ENCODE measurements around the gene PI16. TPM values are rescaled to one million over a fixed set of nuclear protein-coding genes. Genes with fewer than 3 reads are reported as not detected.

Gene PI16
- total and polyA plus RNA-seq, 8 donors: 0.15 to 2.5 (median 0.70) TPM

GRCh38 chr6:36955671-36956445 is 1.3 kb downstream of the PI16 start:
- H3K4me3 ChIP-seq: no peak overlapping the region
- intact Hi-C loops (cut with DNase I): no loop called here
- no peak overlapping the region for H3K27ac ChIP-seq
- no peaks in the 10 kb centered on the region for H3K9me3 ChIP-seq
- TF ChIP-seq, protein P1, sequence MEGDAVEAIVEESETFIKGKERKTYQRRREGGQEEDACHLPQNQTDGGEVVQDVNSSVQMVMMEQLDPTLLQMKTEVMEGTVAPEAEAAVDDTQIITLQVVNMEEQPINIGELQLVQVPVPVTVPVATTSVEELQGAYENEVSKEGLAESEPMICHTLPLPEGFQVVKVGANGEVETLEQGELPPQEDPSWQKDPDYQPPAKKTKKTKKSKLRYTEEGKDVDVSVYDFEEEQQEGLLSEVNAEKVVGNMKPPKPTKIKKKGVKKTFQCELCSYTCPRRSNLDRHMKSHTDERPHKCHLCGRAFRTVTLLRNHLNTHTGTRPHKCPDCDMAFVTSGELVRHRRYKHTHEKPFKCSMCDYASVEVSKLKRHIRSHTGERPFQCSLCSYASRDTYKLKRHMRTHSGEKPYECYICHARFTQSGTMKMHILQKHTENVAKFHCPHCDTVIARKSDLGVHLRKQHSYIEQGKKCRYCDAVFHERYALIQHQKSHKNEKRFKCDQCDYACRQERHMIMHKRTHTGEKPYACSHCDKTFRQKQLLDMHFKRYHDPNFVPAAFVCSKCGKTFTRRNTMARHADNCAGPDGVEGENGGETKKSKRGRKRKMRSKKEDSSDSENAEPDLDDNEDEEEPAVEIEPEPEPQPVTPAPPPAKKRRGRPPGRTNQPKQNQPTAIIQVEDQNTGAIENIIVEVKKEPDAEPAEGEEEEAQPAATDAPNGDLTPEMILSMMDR (IDR thresholded peaks at IDR 0.05): no peak
- H3K27me3 ChIP-seq: peaks cover 0 to 24% of the 10 kb centered on the region in 2 donors
- H3K4me1 ChIP-seq: peaks cover 0 to 12% of the 10 kb centered on the region in 2 donors
- ATAC-seq (no peak), DNase-seq (no peak)
- H3K36me3 ChIP-seq: no peaks in the 10 kb centered on the region

- H3K9me3 ChIP-seq: no peaks in the 10 kb centered on the region
- H3K4me1 ChIP-seq: peaks cover 0 to 14% of the 10 kb centered on the region in 2 donors
- DNase-seq: no peak
- no peak for ATAC-seq
- H3K4me3 ChIP-seq: no peak overlapping the region
- TF ChIP-seq, protein P1 (IDR thresholded peaks at IDR 0.05): no peak
- H3K36me3 ChIP-seq: no peaks in the 10 kb centered on the region
- intact Hi-C loops (cut with DNase I): no loop called here
- H3K27ac ChIP-seq: no peak overlapping the region
- peaks cover 0 to 29% of the 10 kb centered on the region in 2 donors for H3K27me3 ChIP-seq
Measured at GRCh38 chr6:36956446-36956820, 1.9 kb downstream of the PI16 start.

- H3K27ac ChIP-seq: no peak overlapping the region
- TF ChIP-seq, protein P1 (IDR thresholded peaks at IDR 0.05): no peak
- H3K9me3 ChIP-seq: no peaks in the 10 kb centered on the region
- DNase-seq (no peak), ATAC-seq (no peak)
- intact Hi-C loops (cut with DNase I): no loop called here
- H3K4me3 ChIP-seq: no peak overlapping the region
- H3K27me3 ChIP-seq: peaks cover 0 to 37% of the 10 kb centered on the region in 2 donors
- no peaks in the 10 kb centered on the region for H3K36me3 ChIP-seq
- peaks cover 0 to 14% of the 10 kb centered on the region in 2 donors for H3K4me1 ChIP-seq
Measured at GRCh38 chr6:36957773-36958271, 3.3 kb downstream of the PI16 start.

- ATAC-seq (no peak), DNase-seq (no peak)
- H3K4me3 ChIP-seq: no peak overlapping the region
- H3K9me3 ChIP-seq: no peaks in the 10 kb centered on the region
- H3K27me3 ChIP-seq: peaks cover 0 to 37% of the 10 kb centered on the region in 2 donors
- peaks cover 0 to 25% of the 10 kb centered on the region in 2 donors for H3K4me1 ChIP-seq
- no peak overlapping the region for H3K27ac ChIP-seq
- no peaks in the 10 kb centered on the region for H3K36me3 ChIP-seq
- intact Hi-C loops (cut with DNase I): no loop called here
- TF ChIP-seq, protein P1 (IDR thresholded peaks at IDR 0.05): no peak
Measured at GRCh38 chr6:36958775-36959554, 4.4 kb downstream of the PI16 start.

Measured in left lung (tissue), 10 donors.